ENCODE measurements around the gene PET100.

The PET100 gene

GRCh38 chr19:7672522-7672921 is 42.9 kb downstream of the PET100 start:
- DNase-seq (ENCODE audit: low read depth) = no peak
- no peak overlapping the region for H3K4me3 ChIP-seq (ENCODE audit: control insufficient read depth, low read depth, low read length)
- TF ChIP-seq CTCF (conservative IDR thresholded peaks at IDR 0.05; ENCODE audit: control insufficient read depth, insufficient read depth, low read depth, low read length) = no peak

GRCh38 chr19:7674010-7675005 is 44.7 kb downstream of the PET100 start:
- peak; percentile 84 for DNase-seq (ENCODE audit: low read depth)
- TF ChIP-seq CTCF (conservative IDR thresholded peaks at IDR 0.05; ENCODE audit: control insufficient read depth, insufficient read depth, low read depth, low read length) = no peak
- H3K4me3 ChIP-seq (ENCODE audit: control insufficient read depth, low read depth, low read length) = no peak overlapping the region

GRCh38 chr19:7676376-7676775 is 46.8 kb downstream of the PET100 start:
- H3K4me3 ChIP-seq (ENCODE audit: control insufficient read depth, low read depth, low read length) = no peak overlapping the region
- TF ChIP-seq CTCF (conservative IDR thresholded peaks at IDR 0.05; ENCODE audit: control insufficient read depth, insufficient read depth, low read depth, low read length) = no peak

GRCh38 chr19:7676854-7677253 is 47.3 kb downstream of the PET100 start, which contains the start of gene MCEMP1:
Gene MCEMP1, plus strand, starts transcription at chr19:7677090. Its CDS starts 31 bp downstream, at chr19:7677121.
- DNase-seq (ENCODE audit: low read depth) = no peak
- no peak for TF ChIP-seq CTCF (conservative IDR thresholded peaks at IDR 0.05; ENCODE audit: control insufficient read depth, insufficient read depth, low read depth, low read length)
- H3K4me3 ChIP-seq (ENCODE audit: control insufficient read depth, low read depth, low read length) = no peak within 1 kb of the TSS

More at GRCh38 chr19:7676376-7676775, 46.8 kb downstream of the PET100 start:
- DNase-seq (ENCODE audit: low read depth) = no peak

- H3K4me3 ChIP-seq (ENCODE audit: control insufficient read depth, low read depth, low read length) = no peak overlapping the region
- DNase-seq (ENCODE audit: low read depth) = no peak
Observed at GRCh38 chr19:7677669-7678311, 48.2 kb downstream of the PET100 start.

More at GRCh38 chr19:7677669-7678311, 48.2 kb downstream of the PET100 start:
- TF ChIP-seq CTCF (conservative IDR thresholded peaks at IDR 0.05; ENCODE audit: control insufficient read depth, insufficient read depth, low read depth, low read length) = no peak

Measured in fibroblast of mammary gland (primary cell).